ENCODE measurements around the gene SRC. TPM values are rescaled to one million over a fixed set of nuclear protein-coding genes. Genes with fewer than 3 reads are reported as not detected.
A peak's percentile ranks its signal among the peaks of the same experiment; 100 is the strongest.

Gene SRC
- polyA plus RNA-seq (2011; rRNA removed) (13.9 and 19.1 TPM in 2 replicates), polyA minus RNA-seq (2011; rRNA and poly(A)+ RNA removed) (21.9 and 28.6 TPM in 2 replicates)

GRCh38 chr20:37345339-37346235, at the start of gene SRC:
TSS of gene SRC (plus strand) at chr20:37346140. CDS start at chr20:37384154, 38,014 bp downstream.
- POLR2A ChIA-PET: interaction anchor here (0.6 to 1.1 kb wide), 6 partner anchors 9 to 69 kb away, joined by 3 to 10 read pairs (median 4); no protein-coding TSS in a partner anchor
- H3K27ac ChIP-seq (ENCODE audit: low read depth, low read length): no peak within 1 kb of the TSS

DNA sequence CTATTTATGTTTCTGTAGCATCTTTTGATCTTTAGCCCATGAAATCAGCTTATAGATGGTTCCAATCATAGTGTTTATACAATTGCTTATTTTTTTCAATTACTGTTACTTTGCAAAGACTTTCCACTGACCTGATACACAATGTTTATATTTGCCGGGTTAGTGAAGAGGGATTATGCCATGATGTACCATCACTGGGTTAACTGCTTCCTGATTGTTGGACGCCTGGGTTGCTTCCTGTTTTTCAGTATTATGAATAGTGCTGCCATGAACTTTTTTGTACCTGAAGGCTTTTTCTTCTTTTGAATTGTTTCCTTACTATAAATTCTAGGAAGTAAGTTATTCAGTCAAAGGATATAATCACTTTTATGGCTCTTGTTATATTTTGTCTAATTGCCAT, 49.6 kb upstream of the SRC start:
- DNase-seq (ENCODE audit: low read depth, low spot score): no peak
- H3K9me3 ChIP-seq (ENCODE audit: control insufficient read depth, insufficient read depth, low read length): 0 out of 2 replicates have a peak, but pooled peaks cover 2% of the 10 kb centered on the region
- TF ChIP-seq, protein P1, sequence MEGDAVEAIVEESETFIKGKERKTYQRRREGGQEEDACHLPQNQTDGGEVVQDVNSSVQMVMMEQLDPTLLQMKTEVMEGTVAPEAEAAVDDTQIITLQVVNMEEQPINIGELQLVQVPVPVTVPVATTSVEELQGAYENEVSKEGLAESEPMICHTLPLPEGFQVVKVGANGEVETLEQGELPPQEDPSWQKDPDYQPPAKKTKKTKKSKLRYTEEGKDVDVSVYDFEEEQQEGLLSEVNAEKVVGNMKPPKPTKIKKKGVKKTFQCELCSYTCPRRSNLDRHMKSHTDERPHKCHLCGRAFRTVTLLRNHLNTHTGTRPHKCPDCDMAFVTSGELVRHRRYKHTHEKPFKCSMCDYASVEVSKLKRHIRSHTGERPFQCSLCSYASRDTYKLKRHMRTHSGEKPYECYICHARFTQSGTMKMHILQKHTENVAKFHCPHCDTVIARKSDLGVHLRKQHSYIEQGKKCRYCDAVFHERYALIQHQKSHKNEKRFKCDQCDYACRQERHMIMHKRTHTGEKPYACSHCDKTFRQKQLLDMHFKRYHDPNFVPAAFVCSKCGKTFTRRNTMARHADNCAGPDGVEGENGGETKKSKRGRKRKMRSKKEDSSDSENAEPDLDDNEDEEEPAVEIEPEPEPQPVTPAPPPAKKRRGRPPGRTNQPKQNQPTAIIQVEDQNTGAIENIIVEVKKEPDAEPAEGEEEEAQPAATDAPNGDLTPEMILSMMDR (IDR thresholded peaks at IDR 0.05; ENCODE audit: low read depth, low read length): no peak
- POLR2A ChIA-PET: interaction anchor here (1.5 kb wide), 1 partner anchor 27 kb away, joined by 4 read pairs; no protein-coding TSS in a partner anchor
- CTCF ChIA-PET: interaction anchor here (1.1 kb wide), 1 partner anchor 19 kb away, joined by 3 read pairs; no protein-coding TSS in a partner anchor
- H3K27ac ChIP-seq (ENCODE audit: low read depth, low read length): no peak overlapping the region
- no peak overlapping the region for H3K4me3 ChIP-seq (ENCODE audit: low read depth, low read length)
- H3K27me3 ChIP-seq (ENCODE audit: control insufficient read depth, insufficient read depth, low read length): no peaks in the 10 kb centered on the region

More at GRCh38 chr20:37345339-37346235, at the start of gene SRC:
- TF ChIP-seq, protein P1 (IDR thresholded peaks at IDR 0.05; ENCODE audit: low read depth, low read length): no peak
- CTCF ChIA-PET: interaction anchor here (1.4 kb wide), 1 partner anchor 40 kb away, joined by 4 read pairs; no protein-coding TSS in a partner anchor
- H3K4me3 ChIP-seq (ENCODE audit: low read depth, low read length): peak within 1 kb of the TSS; percentile 66
- no peaks in the 10 kb centered on the region for H3K9me3 ChIP-seq (ENCODE audit: control insufficient read depth, insufficient read depth, low read length)
- H3K27me3 ChIP-seq (ENCODE audit: control insufficient read depth, insufficient read depth, low read length): no peaks in the 10 kb centered on the region
- DNase-seq (ENCODE audit: low read depth, low spot score): peak; percentile 27

- 0 out of 2 replicates have a peak, but pooled peaks cover 2% of the 10 kb centered on the region for H3K9me3 ChIP-seq (ENCODE audit: control insufficient read depth, insufficient read depth, low read length)
- peak overlapping the region; percentile 32 for H3K27ac ChIP-seq (ENCODE audit: low read depth, low read length)
- POLR2A ChIA-PET: interaction anchor here (1.5 kb wide), 1 partner anchor 27 kb away, joined by 4 read pairs; no protein-coding TSS in a partner anchor
- TF ChIP-seq, protein P1 (IDR thresholded peaks at IDR 0.05; ENCODE audit: low read depth, low read length): no peak
- peak; percentile 34 for DNase-seq (ENCODE audit: low read depth, low spot score)
- CTCF ChIA-PET: interaction anchor here (0.6 to 1.1 kb wide), 2 partner anchors 14 to 20 kb away, joined by 3 read pairs; no protein-coding TSS in a partner anchor
- H3K4me3 ChIP-seq (ENCODE audit: low read depth, low read length): no peak overlapping the region
- no peaks in the 10 kb centered on the region for H3K27me3 ChIP-seq (ENCODE audit: control insufficient read depth, insufficient read depth, low read length)
These were observed 48.7 kb upstream of the SRC start for GRCh38 chr20:37297066-37297736.

DNA sequence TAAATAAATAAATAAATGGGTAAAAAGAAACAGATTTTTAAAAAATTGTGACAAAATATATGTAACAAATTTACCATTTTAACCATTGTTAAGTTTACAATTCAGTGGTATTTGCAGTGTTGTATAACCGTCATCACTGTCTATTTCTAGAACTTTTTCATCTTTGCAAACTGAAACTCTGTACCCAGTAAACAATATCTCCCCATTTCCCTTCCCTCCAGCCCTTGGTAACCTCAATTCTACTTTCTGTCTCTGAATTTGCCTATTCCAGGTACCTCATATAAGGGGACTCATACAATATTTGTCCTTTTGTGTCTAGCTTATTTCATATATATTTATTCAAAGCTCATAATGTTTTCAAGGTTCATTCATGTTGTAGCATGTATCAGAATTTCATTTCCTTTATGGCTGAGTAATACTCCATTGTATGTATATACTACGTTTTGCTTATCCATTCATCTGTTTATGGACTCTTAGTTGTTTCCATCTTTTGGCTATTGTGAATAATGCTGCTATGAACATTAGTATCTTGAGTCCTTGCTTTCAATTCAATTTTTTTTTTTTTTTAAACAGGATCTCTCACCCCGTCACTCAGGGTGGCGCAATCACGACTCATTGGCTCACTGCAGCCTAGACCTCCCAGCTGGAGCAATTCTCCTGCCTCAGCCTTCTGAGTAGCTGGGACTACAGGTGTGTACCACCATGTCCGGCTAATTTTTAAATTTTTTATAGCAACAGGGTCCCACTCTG, 47.6 kb upstream of the SRC start:
- TF ChIP-seq, protein P1 (IDR thresholded peaks at IDR 0.05; ENCODE audit: low read depth, low read length): no peak
- no peak for DNase-seq (ENCODE audit: low read depth, low spot score)
- Histone ChIP-seq H3K4me3 (ENCODE audit: low read depth, low read length) (no peak overlapping the region), H3K27me3 (ENCODE audit: control insufficient read depth, insufficient read depth, low read length) (no peaks in the 10 kb centered on the region), H3K27ac (ENCODE audit: low read depth, low read length) (no peak overlapping the region), H3K9me3 (ENCODE audit: control insufficient read depth, insufficient read depth, low read length) (0 out of 2 replicates have a peak, but pooled peaks cover under 1% of the 10 kb centered on the region)
- POLR2A ChIA-PET: interaction anchor here (1.2 to 1.3 kb wide), 3 partner anchors 14 to 219 kb away, joined by 3 to 8 read pairs (median 6); no protein-coding TSS in a partner anchor
- CTCF ChIA-PET: interaction anchor here (1.0 kb wide), 1 partner anchor 87 kb away, joined by 5 read pairs; no protein-coding TSS in a partner anchor

Measured in AG04450 (cell line).